GM18873 (cell line): ENCODE results near the gene PLEKHS1.
"Not testable (repeated sequence)": the region's sequence is repeated elsewhere in the genome, so short reads cannot be mapped to it uniquely, and the experiment has no call there.

Experiments
- ATAC-seq: cut with Tn5 transposase; IDR thresholded peaks from one replicate; pipeline ENCODE4 v1.9.1; 2021; ENCODE audit warnings: mild to moderate bottlenecking, moderate library complexity, moderate number of reproducible peaks; ENCODE audit not compliant: unreplicated experiment, low FRiP score

The PLEKHS1 gene

DNA sequence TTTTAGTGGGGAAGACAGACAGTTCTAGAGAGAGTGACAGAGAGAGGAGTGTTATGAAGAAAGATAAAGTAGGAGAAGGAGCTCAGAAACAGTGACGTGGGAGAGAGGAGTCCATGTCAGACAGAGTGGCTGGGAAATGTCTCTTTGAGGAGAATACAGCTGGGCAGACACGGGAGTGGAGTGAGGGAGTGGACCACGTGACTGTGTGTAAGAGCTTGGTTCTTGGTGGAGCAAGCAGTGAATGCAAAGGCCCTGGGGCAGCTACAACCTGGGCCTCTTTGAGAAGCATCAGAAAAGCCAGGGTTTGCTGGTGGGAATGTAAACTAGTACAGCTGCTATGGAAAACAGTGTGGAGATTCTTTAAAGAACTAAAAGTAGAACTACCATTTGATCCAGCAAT, 11.9 kb upstream of the PLEKHS1 start:
- no peak for ATAC-seq

DNA sequence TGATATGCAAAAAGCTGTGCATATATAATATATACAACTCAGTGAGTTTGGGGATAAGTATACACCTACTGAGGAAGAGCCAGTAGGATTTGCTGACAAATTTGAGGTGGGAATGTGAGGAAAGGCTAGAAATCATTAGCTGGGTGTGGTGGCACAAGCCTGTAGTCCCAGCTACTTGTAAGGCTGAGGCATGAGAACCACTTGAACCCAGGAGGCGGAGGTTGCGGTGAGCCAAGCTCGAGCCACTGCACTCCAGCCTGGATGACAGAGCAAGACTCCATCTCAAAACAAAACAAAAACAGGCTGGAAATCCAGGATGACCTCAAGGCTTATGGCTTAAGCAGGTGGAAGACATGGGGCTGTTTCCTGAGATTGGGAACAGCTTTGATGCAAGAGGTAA, 10.6 kb upstream of the PLEKHS1 start:
- no peak for ATAC-seq

DNA sequence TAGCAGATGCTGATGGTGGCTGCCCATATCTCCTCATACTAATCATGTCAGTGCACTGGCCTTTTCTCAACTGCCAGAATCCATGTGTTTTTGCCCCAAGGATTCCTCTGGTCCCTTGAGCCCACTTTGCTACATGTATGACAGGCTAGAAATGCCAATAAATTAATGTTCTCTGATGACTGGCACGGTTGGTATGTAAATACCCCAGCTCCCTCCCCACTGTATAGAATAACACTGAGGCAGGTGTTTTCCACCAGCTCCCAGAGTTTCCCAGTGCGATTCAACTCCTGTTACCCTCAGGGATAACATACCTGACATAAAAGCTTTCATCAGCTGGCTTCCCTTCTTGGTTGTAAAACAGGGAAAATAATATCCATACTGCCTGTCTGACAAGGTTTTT, 9.0 kb upstream of the PLEKHS1 start:
- ATAC-seq, result no peak

DNA sequence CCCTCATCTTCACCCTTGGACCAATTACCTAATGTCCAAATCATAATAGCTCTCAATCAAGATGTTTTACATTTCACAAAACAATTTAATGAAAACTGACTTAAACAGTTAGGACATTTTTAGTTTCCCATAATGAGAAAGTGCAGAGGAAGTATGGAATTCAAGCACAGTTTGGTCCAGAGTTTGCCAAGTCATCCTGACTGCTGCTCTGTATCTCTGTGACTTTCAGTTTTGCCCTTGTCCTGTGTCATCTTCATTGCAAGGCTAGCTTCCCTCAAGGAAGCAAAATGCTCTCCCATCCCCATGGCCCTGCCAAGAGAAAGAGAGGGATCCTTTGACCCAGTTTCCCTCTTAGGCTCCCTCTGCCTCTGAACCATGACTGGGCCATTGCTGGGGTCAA, 7.9 kb upstream of the PLEKHS1 start:
- ATAC-seq, result no peak

DNA sequence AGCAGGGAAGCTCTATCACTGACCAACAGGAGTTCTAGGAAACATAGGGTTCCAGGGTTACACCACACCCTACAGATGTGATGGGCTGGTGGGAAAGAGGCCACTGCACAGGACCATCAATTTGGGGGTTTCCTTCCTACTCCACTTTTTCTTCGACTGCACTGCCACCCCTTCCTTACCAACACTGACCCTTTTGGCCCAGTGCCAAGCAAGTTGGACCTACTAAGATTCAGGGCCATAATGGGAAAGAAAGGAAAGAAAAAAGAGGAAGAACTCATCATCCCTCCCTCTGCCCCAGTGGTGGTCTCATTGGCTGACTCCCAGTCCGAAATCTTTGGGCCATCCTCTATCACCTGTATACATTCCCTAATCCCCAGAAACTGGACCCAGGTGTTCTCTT, 6.1 kb upstream of the PLEKHS1 start:
- ATAC-seq, result no peak

DNA sequence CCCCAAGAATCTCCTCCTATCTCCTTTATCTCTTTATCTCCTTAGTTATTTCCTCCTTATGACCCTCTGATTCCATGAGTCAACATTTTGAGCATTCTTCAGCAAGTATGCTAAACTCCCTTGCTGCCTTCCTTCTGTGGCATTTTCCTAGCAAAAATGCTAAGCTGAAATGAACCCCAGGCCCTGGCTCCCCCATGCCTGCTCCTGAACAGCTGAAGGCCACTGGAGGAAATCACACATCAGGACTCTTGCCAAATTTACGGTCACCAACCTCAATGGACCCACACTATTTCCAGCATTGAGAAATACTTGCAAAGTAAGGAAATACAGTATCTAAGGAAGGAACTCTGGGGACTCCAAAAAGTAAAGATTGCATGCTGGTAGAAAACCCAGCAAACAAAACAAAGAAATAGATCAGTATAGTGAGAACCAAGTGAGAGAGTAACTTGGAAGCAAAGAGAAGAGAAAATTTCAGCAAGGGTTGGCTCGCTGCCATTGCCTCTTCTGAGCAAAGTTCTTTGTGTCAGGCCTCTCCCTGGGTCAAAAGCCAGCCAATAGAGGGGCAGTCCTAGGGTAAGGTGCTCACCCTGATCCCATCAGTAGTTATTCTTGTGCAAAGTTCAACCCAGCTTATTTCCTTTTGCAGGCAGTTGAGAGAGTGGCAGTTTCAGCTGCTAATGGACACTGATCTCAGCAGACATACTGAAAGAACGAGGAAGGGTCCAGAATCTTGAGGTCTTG, 5.1 kb upstream of the PLEKHS1 start:
- no peak for ATAC-seq

DNA sequence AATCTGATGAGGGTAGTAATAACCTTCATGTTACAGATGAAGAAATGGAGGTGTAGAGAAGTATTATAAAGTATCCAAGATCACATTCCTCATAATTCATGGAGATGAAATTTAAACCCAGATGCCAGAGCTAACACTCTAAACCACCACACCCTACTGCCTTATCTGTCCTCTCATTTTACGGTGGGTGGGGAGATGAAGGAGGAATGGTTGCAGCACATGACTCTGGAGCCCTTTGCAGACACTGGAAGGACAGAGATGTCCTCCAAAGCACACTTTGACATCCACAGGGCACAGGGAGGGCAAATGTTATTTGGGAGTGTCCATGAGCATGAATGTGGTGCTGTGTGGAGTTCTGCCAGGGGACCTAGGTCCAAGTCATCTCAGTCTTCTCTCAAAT, 1.1 kb downstream of the PLEKHS1 start:
- ATAC-seq, result no peak

DNA sequence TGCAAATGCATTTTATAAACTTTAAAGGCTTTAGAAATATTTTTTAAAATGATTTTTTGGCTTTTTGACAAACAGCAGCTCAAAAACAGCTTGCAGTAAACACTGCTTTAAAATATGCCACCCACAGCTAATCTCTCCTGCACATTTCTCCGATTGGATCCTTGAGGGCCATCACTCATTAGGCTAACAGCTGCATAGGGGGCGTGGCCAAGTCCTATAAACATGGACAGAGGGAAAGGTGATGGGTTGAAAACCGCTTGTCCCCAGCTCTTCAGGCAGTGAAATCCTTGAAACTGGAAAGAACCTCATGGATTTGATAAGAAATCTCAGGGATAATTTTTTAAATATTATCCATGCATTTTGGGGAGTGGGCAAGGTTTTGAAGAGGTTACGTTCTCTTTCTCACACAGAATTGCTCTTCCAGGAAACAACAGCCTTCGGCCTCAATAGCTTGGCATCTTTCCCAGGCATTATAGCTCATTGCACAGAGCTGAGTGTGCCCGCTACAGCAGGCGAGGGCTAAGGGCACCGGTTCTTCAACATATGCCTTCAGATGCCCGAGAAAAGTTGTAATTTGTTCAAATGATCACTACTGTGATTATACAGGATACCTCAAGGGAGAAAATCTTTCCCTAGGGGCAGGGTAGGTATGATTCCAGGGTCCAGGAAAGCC, 1.7 kb downstream of the PLEKHS1 start:
- no peak for ATAC-seq

DNA sequence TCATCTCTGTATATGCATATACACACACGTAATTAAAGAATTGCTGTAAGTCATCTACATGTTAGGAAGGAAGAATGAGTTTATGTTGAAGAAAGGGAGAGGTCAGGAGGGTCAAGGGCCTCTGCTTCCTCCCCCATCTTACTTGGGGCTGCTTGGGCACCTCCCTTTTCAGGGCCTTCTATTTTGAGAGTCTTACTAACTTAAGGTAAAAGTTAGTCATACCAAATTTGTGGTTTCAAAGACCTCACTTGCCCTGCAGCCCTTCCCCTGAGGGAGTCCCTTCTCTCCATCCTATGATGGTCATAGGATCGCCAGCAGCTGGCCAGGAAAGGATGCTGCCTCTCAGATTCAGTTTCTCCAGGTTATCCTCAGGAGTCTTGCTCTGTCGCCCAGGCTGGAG, 2.6 kb downstream of the PLEKHS1 start:
- no peak for ATAC-seq

DNA sequence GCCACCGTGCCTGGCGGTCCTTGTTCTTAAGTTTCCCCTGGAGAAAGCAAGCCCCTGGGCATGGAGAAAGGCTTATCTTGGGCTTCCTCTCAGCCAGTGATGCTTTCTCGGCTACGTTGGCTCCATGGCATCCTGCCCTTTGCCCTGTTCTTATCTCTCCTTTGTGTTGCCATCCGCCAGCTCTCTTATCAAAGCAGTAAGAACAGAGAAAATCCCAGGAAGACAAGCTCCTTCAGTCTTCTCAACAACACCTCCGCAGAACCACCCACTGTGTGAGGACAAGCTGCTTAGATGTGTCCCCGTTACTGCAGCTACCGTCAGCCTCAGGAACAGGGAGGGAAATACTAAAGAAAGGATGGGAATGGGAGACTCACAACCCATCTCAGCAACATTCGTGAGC, 3.3 kb downstream of the PLEKHS1 start:
- no peak for ATAC-seq

DNA sequence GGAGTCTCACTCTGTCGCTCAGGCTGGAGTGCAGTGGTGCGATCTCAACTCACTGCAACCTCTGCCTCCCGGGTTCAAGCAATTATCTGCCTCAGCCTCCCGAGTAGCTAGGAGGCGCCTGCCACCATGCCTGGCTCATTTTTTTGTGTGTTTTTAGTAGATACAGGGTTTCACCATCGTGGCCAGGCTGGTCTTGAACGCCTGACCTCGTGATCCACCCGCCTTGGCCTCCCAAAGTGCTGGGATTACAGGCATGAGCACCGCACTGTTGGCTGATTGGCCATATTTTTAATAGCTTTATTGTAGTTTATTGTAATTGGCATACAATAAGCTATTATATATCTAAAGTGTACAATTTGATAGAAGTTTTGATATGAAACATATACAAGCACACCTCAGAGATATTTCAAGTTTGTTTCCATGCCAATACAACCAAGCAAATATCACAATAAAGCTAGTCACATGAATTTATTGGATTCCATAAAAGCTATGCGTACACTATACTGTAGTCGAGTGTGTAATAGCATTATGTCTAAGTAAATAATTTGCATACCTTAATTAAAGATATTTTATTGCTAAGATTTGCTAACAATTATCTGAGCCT, 5.6 kb downstream of the PLEKHS1 start:
- no peak for ATAC-seq

DNA sequence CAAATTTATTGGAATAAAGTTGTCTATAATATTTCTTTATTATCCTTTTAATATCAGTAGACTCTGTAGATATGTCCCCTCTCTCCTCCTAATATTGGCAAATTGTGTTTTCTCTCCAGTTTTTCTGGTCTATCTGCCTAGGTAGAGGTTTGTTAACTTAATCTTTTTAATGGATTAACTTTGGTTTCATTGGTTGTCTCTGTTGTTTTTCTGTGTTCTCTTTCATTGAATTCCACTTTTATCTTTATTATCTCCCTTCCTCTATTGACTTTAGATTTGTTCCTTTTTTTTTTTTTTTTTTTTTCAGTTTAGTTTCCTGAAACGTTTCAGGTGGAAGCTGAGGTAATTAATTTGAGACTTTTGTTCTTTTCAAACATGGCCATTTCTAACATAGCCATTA, 10.6 kb downstream of the PLEKHS1 start:
- no peak for ATAC-seq

DNA sequence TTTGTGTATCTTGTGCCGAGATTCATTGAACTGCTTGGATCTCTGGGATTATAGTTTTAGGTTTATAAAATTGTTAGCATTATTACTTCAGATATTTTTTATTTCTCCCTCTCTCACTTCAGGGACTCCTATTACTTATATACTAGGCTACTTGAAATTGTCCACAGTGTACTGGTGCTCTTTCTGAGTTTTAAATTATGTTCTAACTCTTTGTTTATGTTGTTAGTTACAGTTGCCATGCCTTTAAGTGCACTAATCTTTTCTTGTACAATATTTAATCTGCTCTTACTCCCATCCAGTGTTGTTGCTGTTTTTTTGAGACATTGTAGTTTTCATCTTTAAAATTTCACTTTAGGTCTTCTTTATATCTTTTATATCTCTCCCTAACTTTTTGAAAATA, 13.1 kb downstream of the PLEKHS1 start:
- no peak for ATAC-seq

DNA sequence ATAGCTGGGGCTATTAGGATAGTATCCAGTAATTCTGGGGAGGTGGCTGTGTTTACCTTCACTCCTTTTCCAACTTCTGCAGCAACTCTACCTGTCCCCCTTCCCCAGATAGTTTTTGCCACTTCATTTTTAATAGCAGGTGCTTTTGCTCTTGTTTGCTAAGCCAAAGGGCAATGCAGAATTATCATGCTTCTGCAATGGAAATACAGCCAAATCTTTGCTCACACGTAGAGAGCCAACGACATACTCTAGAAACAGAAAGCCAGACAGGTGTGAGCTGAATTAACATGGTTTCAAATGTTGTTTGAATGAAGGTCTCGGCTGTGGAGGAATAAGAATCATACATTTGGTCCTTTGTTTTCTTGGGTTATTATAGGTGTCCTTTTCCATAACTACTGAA, 14.4 kb downstream of the PLEKHS1 start:
- no peak for ATAC-seq

DNA sequence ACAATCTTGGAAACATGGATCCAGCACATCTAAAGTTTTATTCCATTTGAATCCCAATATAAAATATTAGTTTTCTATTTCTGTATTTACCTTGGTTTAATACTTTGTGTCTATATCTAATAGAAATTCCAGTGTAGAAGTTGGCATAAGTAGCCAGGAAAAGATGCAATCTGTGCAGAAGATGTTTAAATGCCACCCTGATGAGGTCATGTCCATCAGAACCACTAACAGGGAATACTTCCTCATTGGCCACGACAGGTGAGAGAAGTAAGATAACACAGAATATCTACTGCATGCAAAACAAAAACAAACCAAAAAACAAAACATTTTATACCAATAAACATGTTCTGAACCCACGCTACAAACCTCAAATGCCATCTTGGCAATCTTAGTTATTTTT, 15.7 kb downstream of the PLEKHS1 start:
- ATAC-seq, result no peak

DNA sequence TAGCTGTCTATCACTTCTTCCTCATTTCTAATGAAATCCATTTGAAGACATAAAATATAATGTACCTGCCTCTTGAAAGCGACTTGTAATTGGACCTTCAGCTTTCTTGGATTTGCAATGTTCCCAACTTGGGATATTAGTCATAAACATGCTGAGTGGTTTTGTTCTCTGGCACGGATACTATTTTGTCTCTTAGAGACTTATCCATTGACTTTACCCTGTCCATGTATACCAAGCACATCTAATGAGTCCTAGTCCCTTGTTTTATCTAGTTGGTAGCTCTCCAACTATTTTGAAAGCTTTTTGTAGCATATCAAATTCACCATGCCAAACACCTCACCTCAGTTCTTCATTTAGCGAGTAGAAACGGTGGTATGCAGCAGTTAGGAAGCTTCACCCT, 18.9 kb downstream of the PLEKHS1 start:
- ATAC-seq, result no peak

DNA sequence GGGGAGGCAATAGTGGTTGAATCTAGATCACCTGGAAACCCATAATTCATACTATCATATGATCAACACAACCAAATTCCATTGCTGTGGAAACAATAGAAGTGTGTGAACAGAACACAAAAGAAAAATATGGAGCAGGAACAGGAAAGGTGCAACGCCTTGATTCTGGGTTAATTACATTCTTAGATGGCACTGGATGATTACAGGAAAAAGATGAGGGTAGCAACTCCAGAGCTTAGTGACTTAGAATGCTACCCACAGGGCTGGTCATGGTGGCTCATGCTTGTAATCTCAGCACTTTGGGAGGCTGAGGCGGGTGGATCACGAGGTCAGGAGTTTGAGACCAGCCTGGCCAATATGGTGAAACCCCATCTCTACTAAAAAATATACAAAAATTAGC, 19.6 kb downstream of the PLEKHS1 start:
- not testable (repeated sequence) for ATAC-seq

DNA sequence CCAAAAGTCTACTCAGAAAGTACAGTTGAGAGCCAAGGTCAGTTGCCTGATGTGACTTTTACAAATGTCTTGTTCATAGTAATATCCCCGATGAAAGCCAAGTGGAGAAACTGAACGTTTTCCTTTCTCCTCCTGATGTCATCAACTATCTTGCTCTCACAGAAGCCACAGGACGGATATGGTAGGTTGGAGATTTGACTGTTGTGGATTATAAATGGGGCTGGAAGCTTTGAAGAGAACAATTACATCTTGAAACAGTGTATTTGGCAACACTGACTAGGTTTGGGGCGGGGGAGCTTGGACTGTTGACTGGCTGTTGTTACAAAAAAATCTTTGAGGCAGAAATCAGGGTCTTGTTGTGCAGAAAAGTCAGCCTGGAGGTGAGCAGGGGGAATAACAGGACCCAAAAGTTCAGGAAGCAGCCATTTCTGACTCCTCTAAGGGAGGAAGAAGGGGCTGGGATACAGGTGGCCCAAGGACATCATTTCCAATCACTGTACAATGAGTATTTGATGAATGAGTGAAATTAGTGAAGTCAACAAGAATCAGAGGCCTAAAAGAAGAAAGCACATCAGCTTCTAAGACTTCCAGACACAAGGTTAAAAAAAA, 24.3 kb downstream of the PLEKHS1 start:
- ATAC-seq, result no peak

DNA sequence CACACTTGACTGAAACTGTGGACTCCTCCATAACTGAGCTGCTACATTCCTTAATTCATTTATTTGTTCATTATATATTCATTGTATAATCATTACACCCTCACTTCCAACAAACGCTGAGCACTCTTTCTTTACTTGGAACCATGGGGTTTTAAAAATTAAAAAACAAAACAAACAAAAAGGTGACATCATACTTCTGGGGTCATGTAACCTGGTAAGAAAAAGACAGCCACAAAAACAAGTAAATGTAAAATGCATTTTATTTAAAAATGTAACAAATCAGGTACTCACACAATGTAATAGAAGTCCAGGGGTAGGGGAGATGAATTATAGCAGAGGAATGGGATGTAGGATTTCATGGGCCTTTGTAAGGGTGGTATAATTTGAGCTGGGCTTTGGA, 25.1 kb downstream of the PLEKHS1 start:
- no peak for ATAC-seq

DNA sequence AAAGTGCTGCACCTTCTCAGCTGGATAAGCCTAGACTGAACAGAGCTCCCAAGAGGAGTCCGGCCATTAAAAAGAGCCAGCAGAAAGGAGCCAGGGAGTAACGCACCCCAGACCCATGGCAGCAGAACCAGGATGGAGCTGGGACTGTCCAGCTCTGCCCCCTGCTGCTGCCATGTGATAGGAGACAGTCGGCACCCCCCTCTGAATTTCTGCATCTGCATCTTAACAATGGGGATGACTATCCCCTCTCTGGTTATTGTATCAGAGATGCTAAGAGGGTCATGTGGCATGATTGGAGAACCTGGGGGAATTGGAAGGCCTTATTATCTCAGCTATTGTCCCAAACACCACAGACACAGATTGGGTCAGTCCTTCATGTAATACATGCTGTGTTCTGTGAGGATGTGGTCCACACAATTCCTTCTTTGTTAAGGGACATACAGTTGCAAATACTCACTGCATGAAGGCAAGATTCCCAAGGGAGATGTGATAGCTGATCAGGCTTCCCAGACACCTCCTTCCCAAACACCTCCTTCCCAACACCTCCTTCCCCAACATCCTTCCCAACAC, 29.3 kb downstream of the PLEKHS1 start:
- no peak for ATAC-seq

DNA sequence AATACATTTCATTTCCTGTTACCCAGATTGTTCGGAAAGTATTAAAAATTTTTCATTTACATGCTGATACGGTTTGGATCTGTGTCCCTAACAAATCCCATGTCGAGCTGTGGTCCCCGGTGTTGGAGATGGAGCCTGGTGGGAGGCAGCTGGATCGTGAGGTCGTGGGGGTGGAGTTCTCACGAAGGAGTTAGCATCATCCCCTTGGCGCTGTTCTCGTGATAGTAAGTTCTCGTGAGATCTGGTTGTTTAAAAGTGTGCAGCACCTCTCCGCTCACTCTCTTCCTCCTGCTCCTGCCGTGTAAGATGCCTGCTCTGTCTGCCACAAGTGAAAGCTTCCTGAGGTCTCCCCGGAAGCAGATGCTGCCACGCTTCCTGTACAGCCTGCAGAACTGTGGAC, 30.9 kb downstream of the PLEKHS1 start:
- ATAC-seq, result no peak
